ENCODE measurements around the gene PPP1R13B. TPM values are rescaled to one million over a fixed set of nuclear protein-coding genes. Genes with fewer than 3 reads are reported as not detected.

The PPP1R13B gene
- total and polyA plus RNA-seq, 11 donors = 27.5 to 96.2 (median 75.4) TPM

DNA sequence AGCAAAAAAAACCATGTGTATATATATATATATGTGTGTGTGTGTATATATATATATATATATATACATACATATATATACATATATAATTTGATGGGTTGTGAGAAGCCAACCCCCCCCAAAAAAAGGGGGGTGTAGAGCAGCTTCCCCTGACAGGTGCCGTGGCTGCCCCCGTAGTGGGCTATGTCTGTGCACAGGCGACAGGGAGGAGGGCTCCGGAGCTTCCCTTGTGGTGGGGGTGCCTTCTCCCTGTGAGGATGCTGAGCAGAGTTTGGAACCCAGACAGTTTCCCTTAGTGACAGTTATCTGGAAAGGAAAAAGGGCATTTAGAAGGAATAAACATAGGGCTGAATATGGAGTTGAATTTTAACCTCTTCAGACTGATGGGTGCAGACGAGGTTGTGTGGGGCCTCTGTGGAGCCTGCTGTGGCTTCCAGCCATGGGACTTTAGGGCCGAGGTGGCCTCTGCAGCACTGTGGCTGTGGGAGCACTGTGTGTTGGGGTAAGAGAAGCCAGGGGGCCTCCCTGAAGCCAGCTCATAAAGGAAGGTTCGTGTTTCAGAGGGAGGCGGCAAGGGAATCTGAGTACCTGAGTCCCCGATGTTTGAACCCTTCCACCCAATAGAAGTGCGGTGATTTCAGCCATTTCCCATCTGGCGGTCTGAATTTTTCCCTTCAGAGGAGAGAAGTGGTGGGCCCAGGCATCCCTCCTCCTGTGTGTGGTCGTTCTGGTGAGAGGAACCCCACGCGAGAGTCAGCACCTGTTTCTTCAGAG is 151.9 kb downstream of the PPP1R13B start:
- Histone ChIP-seq H3K27ac (peak overlapping the region in 1 of 12 donors; percentile 72), H3K4me3 (no peak overlapping the region), H3K36me3 (peaks cover 2 to 96% (median 68%) of the 10 kb centered on the region in 9 donors), H3K9me3 (no peaks in the 10 kb centered on the region), H3K4me1 (peaks cover 12 to 54% (median 43%) of the 10 kb centered on the region in 12 donors), H3K27me3 (no peaks in the 10 kb centered on the region)
- TF ChIP-seq, protein P1, sequence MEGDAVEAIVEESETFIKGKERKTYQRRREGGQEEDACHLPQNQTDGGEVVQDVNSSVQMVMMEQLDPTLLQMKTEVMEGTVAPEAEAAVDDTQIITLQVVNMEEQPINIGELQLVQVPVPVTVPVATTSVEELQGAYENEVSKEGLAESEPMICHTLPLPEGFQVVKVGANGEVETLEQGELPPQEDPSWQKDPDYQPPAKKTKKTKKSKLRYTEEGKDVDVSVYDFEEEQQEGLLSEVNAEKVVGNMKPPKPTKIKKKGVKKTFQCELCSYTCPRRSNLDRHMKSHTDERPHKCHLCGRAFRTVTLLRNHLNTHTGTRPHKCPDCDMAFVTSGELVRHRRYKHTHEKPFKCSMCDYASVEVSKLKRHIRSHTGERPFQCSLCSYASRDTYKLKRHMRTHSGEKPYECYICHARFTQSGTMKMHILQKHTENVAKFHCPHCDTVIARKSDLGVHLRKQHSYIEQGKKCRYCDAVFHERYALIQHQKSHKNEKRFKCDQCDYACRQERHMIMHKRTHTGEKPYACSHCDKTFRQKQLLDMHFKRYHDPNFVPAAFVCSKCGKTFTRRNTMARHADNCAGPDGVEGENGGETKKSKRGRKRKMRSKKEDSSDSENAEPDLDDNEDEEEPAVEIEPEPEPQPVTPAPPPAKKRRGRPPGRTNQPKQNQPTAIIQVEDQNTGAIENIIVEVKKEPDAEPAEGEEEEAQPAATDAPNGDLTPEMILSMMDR (IDR thresholded peaks at IDR 0.05) = no peak
- no peak for TF ChIP-seq POLR2A (IDR thresholded peaks at IDR 0.05)
- intact Hi-C loops (cut with DNase I) = loop anchor here in 1 of 10 donors (10.0 kb wide), 1 partner anchor 121 kb away; no protein-coding TSS in a partner anchor
- peak in 2 of 5 donors; percentile 4 to 21 for DNase-seq
- ATAC-seq = no peak
- 70 to 82% (median 74%) methylated on average over 12 to 14 of the region's 14 CpGs for WGBS, 4 donors

DNA sequence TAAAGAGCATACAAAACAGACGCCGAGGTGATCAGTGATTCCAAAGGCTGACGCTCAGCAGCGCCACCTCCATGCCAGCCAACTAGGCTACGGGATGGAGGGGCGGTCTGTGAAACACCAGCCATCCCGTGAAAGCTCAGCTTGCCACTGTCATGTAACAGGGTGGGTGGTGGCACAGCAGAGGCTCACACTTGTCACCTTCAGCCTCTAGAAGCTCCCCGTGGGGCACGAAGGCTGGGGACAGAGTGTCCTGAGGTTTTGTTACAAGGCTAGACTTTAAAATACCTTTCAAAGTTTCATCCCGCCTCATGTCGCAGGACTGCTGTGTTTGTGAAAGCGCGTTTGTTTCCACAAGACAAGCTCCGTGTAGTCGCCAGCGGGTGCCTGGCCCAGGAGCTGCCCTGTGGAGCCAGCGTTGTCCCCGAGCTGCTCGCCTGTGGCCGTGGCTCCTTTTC is 152.8 kb downstream of the PPP1R13B start:
- peak in 1 of 5 donors; percentile 9 for DNase-seq
- whole genome bisulfite sequencing, 4 donors = 87 to 96% (median 92%) methylated on average over 19 to 20 of the region's 20 CpGs
- H3K27me3 ChIP-seq = no peaks in the 10 kb centered on the region
- no peak overlapping the region for H3K4me3 ChIP-seq
- H3K36me3 ChIP-seq = peaks cover 2 to 96% (median 69%) of the 10 kb centered on the region in 9 donors
- no peak for TF ChIP-seq POLR2A (IDR thresholded peaks at IDR 0.05)
- TF ChIP-seq, protein P1 (IDR thresholded peaks at IDR 0.05) = no peak
- no peak for ATAC-seq
- H3K4me1 ChIP-seq = peaks cover 12 to 54% (median 38%) of the 10 kb centered on the region in 12 donors
- intact Hi-C loops (cut with DNase I) = loop anchor here in 1 of 10 donors (10.0 kb wide), 1 partner anchor 120 kb away; no protein-coding TSS in a partner anchor
- H3K9me3 ChIP-seq = no peaks in the 10 kb centered on the region
- no peak overlapping the region for H3K27ac ChIP-seq

DNA sequence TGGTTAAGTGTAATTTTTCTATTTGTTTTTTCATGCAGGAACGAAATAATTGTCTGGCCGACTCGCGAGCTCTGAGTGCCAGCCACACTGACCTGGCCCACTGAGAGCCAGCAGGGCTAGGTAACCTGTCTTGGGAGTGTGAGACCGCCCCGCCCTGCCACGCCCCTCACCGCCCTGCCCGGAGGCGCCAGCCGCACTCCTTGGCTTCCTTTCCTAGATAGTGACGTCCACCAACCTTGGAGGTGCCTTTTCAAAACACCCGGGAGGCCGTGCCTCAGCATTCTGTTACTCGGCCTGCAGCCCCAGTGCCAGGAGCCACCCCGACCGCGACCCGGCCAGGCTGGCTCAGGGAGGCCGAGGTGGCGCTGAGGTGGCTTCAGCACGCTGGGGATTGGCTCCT is 153.9 kb downstream of the PPP1R13B start:
- no peak overlapping the region for H3K27ac ChIP-seq
- H3K9me3 ChIP-seq = no peaks in the 10 kb centered on the region
- H3K4me1 ChIP-seq = peaks cover 12 to 57% (median 37%) of the 10 kb centered on the region in 12 donors
- H3K36me3 ChIP-seq = peaks cover 2 to 96% (median 61%) of the 10 kb centered on the region in 9 donors
- ATAC-seq (no peak), DNase-seq (peak in 1 of 5 donors; percentile 12)
- H3K27me3 ChIP-seq = no peaks in the 10 kb centered on the region
- 92 to 94% (median 93%) methylated on average over 21 to 22 of the region's 22 CpGs for WGBS, 4 donors
- TF ChIP-seq, protein P1 (IDR thresholded peaks at IDR 0.05) = no peak
- no peak for TF ChIP-seq POLR2A (IDR thresholded peaks at IDR 0.05)
- no peak overlapping the region for H3K4me3 ChIP-seq
- intact Hi-C loops (cut with DNase I) = loop anchor here in 1 of 10 donors (10.0 kb wide), 1 partner anchor 119 kb away; no protein-coding TSS in a partner anchor

DNA sequence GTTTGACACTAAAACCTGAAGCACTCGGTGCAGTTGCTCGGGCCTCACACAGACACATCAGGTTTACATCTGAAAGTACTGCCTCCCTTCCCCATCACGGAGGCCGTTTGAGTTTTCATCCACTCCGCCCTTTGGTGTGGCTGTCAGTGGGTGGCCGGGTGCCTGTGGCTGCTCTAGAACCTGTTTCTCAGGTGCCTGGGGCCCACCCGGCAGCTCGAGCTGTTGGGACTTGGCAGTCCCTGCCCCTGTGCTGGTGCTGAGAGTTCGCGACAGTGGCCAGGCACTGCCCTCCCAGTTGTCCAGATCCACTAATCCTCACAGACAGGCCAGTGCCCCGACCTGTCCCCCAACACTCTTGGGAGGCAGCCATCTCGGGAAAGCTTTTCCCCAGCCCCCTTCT is 154.5 kb downstream of the PPP1R13B start:
- no peaks in the 10 kb centered on the region for H3K27me3 ChIP-seq
- TF ChIP-seq POLR2A (IDR thresholded peaks at IDR 0.05) = no peak
- TF ChIP-seq, protein P1 (IDR thresholded peaks at IDR 0.05) = no peak
- no peak overlapping the region for H3K27ac ChIP-seq
- H3K4me3 ChIP-seq = no peak overlapping the region
- 74 to 88% (median 87%) methylated on average over 7 to 12 of the region's 12 CpGs for WGBS, 4 donors
- H3K9me3 ChIP-seq = no peaks in the 10 kb centered on the region
- DNase-seq (peak in 1 of 5 donors; percentile 25), ATAC-seq (no peak)
- intact Hi-C loops (cut with DNase I) = loop anchor here in 1 of 10 donors (10.0 kb wide), 1 partner anchor 118 kb away; no protein-coding TSS in a partner anchor
- H3K36me3 ChIP-seq = peaks cover 2 to 96% (median 61%) of the 10 kb centered on the region in 9 donors
- peaks cover 12 to 57% (median 31%) of the 10 kb centered on the region in 12 donors for H3K4me1 ChIP-seq

Measured in heart left ventricle (tissue), 16 donors.